Endometrial microvascular endothelial cells (primary cell): ENCODE data around the gene SF3B3. TPM values are rescaled to one million over a fixed set of nuclear protein-coding genes. Genes with fewer than 3 reads are reported as not detected.
"Not testable (repeated sequence)": the region's sequence is repeated elsewhere in the genome, so short reads cannot be mapped to it uniquely, and the experiment has no call there.

Experiments used
- in situ Hi-C: cut with HindIII; loops from 2 replicates; pipeline ENCODE4 v1.10.0; 2017; ENCODE audit warnings: low sequenced_read_pairs, low pct_unique_long_range_greater_than_20kb; ENCODE audit errors: inconsistent ontology term
- total RNA-seq: library from RNA; depleted of rRNA; stranded (reverse); fragments of >200 nt; gene quantifications from one replicate; pipeline ENCODE4 v1.2.3, GENCODE V29; 2015; ENCODE audit errors: inconsistent ontology term

Gene SF3B3
- total RNA-seq, 1 donor from 2014 or later, result 159 TPM

DNA sequence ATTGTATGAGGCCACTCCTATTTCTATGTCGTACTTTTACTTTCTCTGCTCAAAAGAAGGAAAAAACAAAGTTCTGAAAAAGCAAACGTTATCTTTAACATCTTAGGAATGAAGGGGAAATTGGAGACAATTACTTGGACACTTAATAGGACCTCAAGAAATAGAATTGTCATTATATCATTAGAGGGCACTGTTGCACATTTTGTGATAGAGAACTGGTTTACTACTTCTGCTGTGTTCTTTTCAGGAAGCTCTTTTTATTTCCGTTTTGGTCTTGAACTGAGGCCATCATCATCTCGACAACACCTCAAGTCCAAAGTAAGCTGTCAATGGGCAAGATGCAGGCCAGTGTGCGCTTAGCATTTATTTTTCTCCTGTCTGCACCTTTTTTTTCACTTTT lies 14.9 kb upstream of the SF3B3 start:
- in situ Hi-C loops, result no loop called here

DNA sequence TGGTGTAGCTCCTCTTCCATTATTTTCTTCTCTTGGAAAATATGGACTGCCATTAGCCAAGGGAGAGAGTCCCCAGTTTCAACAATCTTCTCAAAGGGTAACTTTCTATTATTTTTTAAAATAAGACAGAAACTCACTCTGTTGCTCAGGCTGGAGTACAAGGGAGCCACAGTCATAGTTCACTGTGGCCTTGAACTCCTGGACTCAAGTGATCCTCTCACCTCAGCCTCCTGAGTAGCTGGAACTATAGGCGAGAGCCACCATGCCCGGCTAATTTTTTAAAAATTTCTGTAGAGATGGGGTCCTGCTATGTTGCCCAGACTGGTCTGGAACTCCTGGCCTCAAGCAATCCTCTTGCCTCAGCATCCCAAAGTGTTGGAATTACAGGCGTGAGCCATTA lies 13.4 kb upstream of the SF3B3 start:
- in situ Hi-C loops, result no loop called here

DNA sequence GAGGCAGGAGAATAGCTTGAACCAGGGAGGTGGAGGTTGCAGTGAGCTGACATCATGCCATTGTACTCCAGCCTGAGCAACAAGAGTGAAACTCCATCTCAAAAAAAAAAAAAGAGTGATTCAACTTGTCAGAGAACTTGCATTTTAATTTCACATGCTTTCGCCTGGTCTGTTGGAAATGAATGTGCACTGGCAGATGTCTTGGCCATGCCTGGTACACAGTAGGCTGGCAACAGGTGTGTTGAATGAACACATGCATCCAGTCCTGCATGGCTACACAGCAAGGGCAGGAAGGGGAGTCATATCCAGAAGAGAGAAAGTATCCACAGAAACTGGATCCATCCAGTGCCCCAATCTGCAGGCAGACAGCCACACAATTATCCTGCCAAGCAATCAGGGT lies 11.8 kb upstream of the SF3B3 start:
- in situ Hi-C loops, result no loop called here

DNA sequence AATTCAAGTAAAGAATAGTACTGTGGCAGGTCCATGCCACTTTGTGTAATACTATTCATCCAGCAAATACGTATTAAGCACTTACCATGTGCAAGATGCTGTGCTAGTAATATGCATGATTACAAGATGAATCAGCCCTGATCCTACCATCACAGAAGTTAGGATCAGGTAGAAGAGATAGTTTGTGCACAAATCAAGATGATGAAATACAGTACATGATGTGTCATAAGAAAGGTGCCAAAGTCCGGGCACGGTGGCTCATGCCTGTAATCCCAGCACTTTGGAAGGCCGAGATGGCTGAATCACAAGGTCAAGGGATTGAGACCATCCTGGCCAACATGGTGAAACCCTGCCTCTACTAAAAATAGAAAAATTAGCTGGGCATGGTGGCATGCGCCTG lies 11.2 kb upstream of the SF3B3 start:
- in situ Hi-C loops, result no loop called here

DNA sequence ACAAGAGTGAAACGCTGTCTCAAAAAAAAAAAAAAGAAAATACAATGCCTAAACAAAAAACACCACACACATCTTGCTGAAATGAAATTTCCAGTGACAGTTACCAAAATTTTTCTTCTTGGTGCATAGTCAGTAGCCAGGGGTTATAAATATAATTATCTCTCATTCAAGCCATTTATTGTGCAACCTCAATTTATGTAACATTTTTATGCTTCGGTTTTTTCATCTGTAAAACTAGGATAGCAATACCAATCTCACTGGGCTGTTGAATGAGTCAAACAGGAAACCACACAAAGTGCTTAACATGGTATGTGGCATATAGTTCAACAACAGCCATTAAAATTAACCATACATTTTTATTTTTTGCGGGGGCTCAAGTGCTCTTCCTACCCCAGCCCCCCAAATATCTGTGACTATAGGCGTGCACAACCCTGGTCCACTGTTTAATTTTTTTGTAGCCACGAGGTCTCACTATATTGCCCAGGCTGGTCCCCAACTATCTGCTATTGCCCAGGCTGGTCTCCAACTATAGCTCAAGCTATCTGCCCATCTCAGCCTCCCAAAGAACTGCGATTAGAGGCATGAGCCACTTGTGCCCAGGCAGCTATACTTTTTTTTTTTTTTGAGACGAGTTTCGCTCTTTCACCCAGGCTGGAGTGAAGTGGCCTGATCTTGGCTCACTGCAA lies 2.9 kb upstream of the SF3B3 start:
- in situ Hi-C loops, result no loop called here

DNA sequence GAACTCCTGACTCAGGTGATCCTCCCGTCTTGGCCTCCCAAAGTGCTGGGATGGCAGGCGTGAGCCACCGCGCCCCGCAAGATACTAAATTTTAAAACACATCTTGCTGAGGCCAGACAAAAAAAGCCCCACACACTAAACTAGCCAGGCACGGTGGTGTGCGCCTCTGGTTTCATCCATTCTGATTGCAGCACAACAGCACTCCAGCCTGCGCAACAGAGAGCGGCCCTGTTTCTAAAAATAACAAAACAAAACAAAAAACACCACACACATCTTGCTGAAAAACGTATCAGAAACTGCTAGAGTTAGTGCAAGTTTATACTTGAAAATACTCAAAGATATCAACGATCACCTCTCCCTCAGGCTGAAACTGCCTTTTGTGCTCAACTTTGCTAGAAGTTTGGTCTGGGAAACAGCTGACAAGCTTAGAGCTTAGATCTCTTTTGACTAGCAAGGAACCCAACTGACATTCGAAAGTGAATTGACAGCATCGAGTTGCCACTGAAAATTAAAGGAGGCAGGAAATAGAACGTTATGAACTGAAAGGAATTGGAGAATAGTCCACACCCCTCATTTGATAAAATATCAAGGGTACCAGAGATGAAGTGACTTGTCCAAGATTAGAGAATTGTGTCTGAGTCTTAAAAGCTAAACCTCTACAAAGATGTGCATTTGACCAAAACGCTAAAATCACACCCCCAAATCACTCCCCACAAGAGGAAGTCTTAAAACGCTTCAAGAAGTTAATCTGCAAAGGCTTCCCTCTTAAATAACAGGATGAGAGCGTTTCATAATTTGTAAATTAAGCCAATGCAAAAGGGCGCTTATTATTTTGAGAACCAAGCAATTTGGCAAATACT lies 1.2 kb upstream of the SF3B3 start:
- in situ Hi-C loops, result no loop called here

DNA sequence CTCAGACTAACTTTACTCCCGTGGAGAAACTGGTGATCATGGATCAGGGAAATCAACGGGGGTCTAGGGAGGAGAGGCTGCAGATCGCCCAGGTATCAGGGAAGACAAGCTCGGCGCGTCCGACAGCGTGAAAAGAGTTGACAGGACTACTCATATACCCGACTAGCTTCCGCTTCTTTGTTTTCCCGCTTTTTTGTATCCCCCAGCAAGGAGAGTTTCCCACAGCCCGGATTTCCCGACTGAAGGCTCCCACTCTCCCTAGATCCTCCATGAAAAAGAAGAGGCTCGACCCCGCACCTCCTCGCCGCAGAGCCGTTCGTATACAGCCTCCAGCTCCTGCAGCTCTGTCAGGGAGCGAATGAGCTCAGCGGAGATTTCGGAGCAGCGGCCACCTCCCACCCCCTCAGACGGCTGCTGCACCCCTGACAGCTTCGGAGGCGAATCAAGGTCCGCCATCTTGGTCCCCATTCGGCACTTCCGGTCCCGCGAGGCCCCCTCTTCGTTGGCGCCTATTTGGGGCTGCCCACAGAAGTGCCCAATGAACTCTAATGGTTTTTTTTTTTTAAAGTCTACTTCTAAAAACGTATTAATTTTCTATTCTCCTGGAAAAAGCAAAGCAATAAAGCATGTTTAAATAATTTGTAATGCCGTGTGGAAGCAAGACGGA lies 407 bp upstream of the SF3B3 start, which contains the start of gene COG4:
Gene COG4 (minus strand): TSS at position 479 of the 667 bp plus-strand sequence. CDS start 11 bp downstream, at position 468.
- in situ Hi-C loops, result no loop called here

DNA sequence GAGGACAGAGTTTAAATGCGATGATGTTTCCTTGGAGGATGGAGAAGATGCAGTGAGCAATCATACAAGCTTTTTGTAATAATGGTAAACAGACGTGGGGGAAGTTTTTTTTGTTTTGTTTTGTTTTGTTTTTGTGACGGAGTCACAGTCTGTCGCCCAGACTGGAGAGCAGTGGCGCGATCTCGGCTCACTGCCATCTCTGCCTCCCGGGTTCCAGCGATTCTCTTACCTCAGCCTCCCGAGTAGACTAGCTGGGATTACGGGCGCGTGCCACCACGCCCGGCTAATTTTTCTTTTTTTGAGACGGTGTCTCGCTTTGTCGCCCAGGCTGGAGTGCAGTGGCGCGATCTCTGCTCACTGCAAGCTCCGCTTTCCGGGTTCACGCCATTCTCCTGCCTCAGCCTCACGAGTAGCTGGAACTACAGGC lies 796 bp downstream of the SF3B3 start:
- in situ Hi-C loops, result not testable (repeated sequence)

DNA sequence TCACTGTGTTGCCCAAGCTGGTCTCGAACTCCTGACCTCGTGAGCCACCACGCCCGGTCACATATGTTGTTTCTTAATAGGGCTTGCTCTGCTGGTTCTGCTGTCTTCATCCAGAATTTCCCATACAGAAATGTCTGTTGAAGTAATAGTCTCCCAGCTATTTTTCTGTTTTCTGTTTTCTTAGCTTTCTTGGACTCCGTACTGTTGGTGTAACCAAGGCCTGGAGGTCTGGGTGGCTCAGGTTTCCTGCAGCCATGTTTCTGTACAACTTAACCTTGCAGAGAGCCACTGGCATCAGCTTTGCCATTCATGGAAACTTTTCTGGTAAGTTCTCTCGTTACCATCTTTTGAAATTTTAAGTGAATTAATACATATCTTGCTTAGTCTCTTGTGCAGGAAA lies 2.8 kb downstream of the SF3B3 start:
- in situ Hi-C loops, result no loop called here

DNA sequence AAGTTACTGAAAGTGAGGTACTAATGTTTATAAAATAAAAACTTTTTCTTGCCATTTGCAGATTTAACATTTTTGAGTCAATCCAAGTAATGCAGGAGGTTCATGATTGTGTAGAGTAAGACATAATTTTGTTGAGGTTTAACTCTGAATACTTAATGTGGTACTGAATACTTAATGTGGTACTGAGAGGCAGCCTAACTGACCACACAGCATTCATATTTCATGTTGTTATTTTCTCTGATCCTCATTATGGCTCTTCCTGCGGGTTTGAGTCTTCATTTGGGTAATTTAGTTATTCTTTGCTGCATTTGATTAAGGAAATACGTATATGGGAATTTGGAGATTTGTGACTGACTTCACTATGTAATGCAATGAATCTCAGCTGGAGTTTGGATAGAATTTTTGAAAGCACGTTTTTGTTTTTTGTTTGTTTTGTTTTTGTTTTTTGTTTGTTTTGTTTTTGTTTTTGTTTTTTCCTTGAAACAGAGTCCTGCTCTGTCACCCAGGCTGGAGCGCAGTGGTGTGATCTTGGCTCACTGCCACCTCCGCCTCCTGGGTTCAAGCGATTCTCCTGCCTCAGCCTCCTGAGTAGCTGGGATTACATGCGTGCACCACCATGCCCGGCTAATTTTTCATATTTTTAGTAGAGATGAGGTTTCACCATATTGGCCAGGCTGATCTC lies 3.8 kb downstream of the SF3B3 start:
- in situ Hi-C loops, result no loop called here

DNA sequence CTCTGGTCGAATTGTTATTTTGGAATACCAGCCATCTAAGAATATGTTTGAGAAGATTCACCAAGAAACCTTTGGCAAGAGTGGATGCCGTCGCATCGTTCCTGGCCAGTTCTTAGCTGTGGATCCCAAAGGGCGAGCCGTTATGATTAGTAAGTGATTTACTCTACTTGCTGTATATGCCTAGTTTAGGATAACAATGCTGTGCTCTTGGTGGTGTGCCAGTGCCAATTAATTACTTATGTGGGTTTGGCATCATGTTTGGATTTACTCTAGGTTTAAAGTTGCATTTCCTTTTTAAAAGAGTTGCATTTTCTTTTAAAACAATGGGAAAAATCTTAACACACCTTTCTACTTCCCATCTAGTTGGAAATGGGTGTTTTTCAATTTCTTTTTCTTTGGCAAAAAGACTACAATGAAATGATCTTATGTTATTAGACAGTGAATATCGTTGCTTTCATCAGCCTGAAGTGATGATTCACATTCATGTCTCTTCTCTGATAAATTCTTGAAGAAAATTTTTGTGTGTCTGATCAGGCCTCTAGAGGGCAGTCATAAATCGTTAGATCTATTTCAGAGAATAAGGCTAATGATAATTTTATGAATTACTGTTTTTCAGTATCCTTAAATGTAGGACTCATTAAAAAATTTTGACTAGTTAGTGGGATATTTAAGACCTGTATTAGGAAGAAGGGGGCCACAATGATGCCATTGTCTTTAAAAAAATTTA lies 5.6 kb downstream of the SF3B3 start:
- in situ Hi-C loops, result no loop called here

DNA sequence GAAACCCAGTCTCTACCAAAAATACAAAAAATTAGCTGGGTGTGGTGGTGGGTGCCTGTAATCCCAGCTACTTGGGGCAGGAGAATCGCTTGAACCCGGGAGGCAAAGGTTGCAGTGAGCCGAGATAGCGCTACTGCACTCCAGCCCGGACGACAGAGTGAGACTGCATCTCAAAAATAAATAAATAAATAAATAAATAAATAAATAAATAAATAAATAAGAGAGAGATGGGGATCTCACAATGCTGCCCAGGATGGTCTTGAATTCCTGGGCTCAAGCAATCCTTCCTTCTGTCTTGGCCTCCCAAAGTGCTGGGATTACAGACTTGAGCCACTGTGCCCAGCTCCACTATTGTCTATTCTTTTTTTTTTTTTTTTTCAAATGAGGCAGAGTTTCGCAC lies 6.3 kb downstream of the SF3B3 start:
- in situ Hi-C loops, result not testable (repeated sequence)

DNA sequence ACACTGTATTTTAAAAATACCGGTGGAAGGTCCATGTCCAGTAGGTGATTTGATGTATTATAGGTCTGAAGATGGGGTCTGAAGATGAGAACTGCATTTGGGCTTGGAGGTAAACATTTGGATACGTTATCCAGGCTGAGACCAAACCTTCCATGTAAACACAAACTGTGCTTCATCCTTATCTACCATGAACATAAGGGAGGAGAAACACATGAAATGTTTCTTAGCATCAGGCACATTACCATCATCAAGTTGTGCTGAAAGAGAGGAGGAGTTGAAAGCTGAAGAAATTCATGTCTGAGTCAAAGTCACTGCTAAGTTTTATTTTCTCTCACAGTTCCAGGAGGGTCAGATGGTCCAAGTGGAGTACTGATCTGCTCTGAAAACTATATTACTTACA lies 11.4 kb downstream of the SF3B3 start:
- in situ Hi-C loops, result no loop called here

DNA sequence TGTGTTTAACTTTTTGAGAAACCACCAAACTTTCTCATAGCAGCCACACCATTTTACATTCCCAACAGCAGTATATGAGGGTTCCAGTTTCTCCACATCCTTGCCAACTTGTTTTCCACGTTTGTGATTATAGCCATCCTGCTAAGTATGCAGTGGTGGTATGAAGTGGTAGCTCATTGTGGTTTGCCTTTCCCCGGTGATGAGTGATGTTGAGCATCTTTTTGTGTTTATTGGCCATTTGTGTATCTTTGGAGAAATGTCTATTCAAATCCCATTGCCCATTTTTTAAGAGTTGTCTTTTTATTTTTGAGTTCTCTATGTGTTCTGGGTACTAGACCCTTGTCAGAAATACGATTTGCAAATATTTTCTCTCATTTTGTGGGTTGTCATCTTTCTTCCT lies 17.4 kb downstream of the SF3B3 start:
- in situ Hi-C loops, result no loop called here

DNA sequence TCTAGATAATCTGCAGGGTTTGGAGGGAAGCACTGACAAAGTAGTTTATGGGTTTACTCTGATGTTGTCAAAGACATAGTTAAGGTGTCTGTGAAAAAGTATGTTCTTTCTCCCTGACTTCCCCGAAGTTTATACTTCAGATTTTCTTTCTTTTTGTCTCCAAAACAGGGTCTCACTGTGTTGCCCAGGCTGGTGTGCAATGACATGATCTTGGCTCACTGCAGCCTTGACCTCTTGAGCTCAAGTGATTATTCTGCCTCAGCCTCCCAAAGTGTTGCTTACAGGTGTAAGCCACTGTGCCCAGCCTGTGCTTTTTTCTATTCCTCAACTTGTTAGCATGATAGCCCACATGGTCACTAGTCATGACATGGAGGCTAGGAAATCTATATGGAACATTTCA lies 20.9 kb downstream of the SF3B3 start:
- in situ Hi-C loops, result no loop called here

DNA sequence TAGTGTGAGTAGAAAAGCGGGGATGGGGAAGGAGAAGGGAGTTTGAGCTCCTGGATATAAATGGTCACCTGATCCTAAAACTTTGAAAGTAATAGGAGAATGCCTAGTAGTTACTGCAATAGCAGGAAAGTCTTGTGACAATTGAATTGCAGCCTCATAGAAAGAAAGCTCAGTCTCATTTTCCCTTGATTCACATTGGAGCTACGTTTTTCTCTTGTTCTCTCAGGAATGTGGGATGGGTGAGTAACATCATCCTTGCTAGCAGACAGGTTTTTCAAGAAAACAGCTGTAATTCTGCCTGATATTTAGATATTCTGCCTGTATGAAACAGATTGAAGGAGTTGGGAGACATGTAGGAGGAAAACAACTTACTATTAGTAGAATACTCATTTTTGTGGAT lies 25.3 kb downstream of the SF3B3 start:
- in situ Hi-C loops, result no loop called here

DNA sequence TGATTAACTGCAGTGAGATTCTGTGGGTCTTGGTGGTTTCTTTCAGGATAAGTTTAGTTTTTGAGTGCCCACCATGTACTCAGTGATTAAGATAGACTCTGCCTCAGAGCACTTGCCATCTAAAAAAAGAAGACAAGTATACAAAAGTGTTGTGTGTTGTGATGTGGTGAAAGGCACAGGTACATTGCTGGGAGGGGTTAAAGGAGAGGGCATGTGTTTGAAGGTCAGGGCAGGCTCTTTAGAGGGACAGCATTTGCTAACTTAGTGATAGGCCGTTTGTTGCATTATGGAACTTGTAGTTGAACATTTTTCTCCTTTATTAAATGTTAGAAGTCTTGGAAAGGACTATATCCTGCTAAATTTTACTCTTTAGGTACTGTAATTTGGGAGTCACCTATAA lies 26.5 kb downstream of the SF3B3 start:
- in situ Hi-C loops, result no loop called here

DNA sequence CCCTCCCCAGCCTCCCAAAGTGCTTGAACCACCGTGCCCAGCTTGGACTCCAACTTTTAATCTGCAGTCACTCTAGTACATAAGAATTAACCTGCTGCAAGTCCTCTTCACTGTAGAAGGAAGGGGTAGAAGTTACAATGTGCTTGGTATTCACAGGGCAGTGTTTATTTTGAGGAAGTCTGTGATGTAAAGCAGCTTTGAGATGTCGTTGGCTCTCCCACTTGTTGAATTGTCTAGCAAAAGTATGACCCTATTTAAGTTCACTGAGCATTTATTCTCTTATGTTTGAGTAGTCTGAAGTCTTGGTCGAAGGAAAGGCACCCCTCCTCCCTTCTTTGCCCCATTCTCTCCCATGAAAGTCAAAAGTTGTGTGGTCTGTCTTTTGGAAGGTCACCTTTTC lies 28.2 kb downstream of the SF3B3 start:
- in situ Hi-C loops, result no loop called here

DNA sequence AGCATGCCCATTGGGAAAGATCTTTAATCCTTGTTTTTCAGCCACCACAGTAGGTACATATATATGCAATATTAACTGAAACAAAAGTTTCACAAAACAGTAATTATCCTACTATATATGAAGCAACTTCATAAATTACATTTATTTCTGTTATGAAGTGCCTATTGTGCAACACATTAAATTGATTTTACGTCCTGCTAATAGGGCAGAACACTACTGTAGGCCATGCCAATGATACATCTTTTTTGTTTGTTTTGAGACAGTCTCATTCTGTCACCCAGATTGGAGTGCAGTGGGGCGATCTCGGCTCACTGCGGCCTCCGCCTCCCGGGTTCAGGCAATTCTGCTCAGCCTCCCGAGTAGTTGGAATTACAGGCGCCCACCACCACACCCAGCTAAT lies 29.1 kb downstream of the SF3B3 start:
- in situ Hi-C loops, result no loop called here
